ENCODE results near the gene MAP9. TPM values are rescaled to one million over a fixed set of nuclear protein-coding genes. Genes with fewer than 3 reads are reported as not detected.
"Not testable (repeated sequence)": the region's sequence is repeated elsewhere in the genome, so short reads cannot be mapped to it uniquely, and the experiment has no call there.

Gene MAP9
- polyA plus RNA-seq, 1 experiment: 13.9 TPM

DNA sequence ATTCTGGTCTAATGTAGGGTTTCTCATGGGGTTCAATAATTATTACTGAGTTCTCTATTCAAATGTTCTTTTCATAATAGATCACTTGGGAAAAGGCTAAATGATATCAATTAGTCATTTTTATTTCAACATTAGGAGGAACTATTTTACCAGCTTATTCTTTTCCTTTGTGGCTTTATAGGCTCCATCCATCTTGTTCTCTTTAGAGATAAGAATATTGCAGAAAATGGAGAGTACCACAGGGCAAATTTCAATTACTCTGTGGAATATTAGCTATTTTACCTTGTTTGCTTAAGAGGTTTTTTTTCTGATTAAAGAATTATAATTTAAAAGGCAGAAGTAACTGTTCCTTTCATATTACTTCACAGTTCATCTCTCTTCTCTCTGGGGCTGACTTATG lies 55.8 kb downstream of the MAP9 start:
- H3K27me3 ChIP-seq (ENCODE audit: control insufficient read depth, insufficient read depth, low read length): no peaks in the 10 kb centered on the region
- H3K4me3 ChIP-seq (ENCODE audit: low read depth, low read length): no peak overlapping the region
- H3K9me3 ChIP-seq (ENCODE audit: control insufficient read depth, insufficient read depth, low read length): no peaks in the 10 kb centered on the region
- no peak for TF ChIP-seq CTCF (IDR thresholded peaks at IDR 0.05; ENCODE audit: low read depth, low read length)
- no peak for DNase-seq (ENCODE audit: low read depth, low spot score)
- ChIA-PET CTCF (interaction anchor here (0.6 kb wide), 1 partner anchor 50 kb away, joined by 3 read pairs; no protein-coding TSS in a partner anchor), POLR2A (no interaction called here)
- no peak overlapping the region for H3K27ac ChIP-seq (ENCODE audit: low read depth, low read length)

DNA sequence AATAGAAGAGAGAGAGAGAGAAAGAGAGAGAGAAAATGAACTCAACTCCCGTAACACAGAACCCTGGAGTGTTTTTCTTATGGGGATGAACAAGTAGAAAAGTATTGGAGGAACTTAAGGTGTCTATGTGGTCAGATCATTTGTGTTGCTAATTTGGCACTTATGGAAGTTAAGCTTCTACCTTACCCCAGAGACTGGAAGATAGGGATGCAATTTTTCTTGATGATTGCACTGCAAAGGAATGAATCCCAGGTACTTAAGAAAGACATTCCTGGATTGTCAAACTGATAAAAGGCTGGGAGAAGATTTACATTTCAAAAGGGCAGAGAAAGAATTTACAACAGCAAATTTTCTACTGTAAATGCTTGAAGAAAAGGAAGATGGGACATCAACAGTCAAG lies 57.2 kb downstream of the MAP9 start:
- CTCF ChIA-PET: interaction anchor here (1.4 kb wide), 1 partner anchor 34 kb away, joined by 3 read pairs; no protein-coding TSS in a partner anchor

GRCh38 chr4:155312027-155312426 lies 64.7 kb downstream of the MAP9 start:
- DNase-seq (ENCODE audit: low read depth, low spot score); POLR2A ChIA-PET; H3K27ac ChIP-seq (ENCODE audit: low read depth, low read length); H3K4me3 ChIP-seq (ENCODE audit: low read depth, low read length); CTCF ChIA-PET; H3K27me3 ChIP-seq (ENCODE audit: control insufficient read depth, insufficient read depth, low read length); H3K9me3 ChIP-seq (ENCODE audit: control insufficient read depth, insufficient read depth, low read length): not testable (repeated sequence)

More for the DNA sequence above, 57.2 kb downstream of the MAP9 start:
- POLR2A ChIA-PET: no interaction called here
- H3K4me3 ChIP-seq (ENCODE audit: low read depth, low read length): no peak overlapping the region
- DNase-seq (ENCODE audit: low read depth, low spot score): no peak
- no peak overlapping the region for H3K27ac ChIP-seq (ENCODE audit: low read depth, low read length)
- no peaks in the 10 kb centered on the region for H3K9me3 ChIP-seq (ENCODE audit: control insufficient read depth, insufficient read depth, low read length)
- TF ChIP-seq CTCF (IDR thresholded peaks at IDR 0.05; ENCODE audit: low read depth, low read length): no peak
- no peaks in the 10 kb centered on the region for H3K27me3 ChIP-seq (ENCODE audit: control insufficient read depth, insufficient read depth, low read length)

DNA sequence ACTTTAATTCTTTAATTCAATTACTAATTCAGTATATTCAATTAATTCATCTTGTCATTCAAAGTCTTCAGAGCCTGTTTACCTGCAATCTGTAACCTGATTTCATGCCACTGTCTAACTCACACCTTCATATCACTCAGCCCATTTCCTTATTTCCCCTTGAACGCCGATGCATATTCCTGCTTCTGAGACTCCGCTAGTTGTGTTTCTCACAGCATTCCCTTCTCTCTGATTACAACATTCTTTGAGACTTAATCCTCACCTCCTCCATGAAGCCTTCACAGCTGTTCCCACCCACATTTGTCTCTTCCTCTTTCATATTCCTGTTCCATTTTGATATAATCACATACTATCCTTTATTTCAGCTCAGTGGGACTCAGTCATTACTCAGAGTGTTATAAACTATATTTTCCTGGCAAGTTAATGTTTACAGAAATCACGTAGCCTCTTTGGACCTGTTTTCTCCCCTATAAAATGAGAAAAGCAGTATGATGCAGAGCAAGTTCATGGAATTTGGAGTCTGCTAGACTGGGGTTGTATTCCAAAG lies 69.0 kb downstream of the MAP9 start:
- POLR2A ChIA-PET: no interaction called here
- no peak overlapping the region for H3K4me3 ChIP-seq (ENCODE audit: low read depth, low read length)
- no peak for DNase-seq (ENCODE audit: low read depth, low spot score)

GRCh38 chr4:155305619-155306018 lies 71.1 kb downstream of the MAP9 start:
- ChIA-PET CTCF (no interaction called here), POLR2A (no interaction called here)
- no peak for TF ChIP-seq CTCF (IDR thresholded peaks at IDR 0.05; ENCODE audit: low read depth, low read length)
- H3K27me3 ChIP-seq (ENCODE audit: control insufficient read depth, insufficient read depth, low read length): no peaks in the 10 kb centered on the region
- no peak overlapping the region for H3K27ac ChIP-seq (ENCODE audit: low read depth, low read length)
- H3K9me3 ChIP-seq (ENCODE audit: control insufficient read depth, insufficient read depth, low read length): no peaks in the 10 kb centered on the region
- DNase-seq (ENCODE audit: low read depth, low spot score): no peak
- H3K4me3 ChIP-seq (ENCODE audit: low read depth, low read length): no peak overlapping the region

More for the DNA sequence above, 69.0 kb downstream of the MAP9 start:
- Histone ChIP-seq H3K9me3 (ENCODE audit: control insufficient read depth, insufficient read depth, low read length) (no peaks in the 10 kb centered on the region), H3K27me3 (ENCODE audit: control insufficient read depth, insufficient read depth, low read length) (no peaks in the 10 kb centered on the region), H3K27ac (ENCODE audit: low read depth, low read length) (no peak overlapping the region)
- CTCF ChIA-PET: no interaction called here
- no peak for TF ChIP-seq CTCF (IDR thresholded peaks at IDR 0.05; ENCODE audit: low read depth, low read length)

- no peaks in the 10 kb centered on the region for H3K9me3 ChIP-seq (ENCODE audit: control insufficient read depth, insufficient read depth, low read length)
- TF ChIP-seq CTCF (IDR thresholded peaks at IDR 0.05; ENCODE audit: low read depth, low read length): no peak
- H3K27me3 ChIP-seq (ENCODE audit: control insufficient read depth, insufficient read depth, low read length): no peaks in the 10 kb centered on the region
- no peak for DNase-seq (ENCODE audit: low read depth, low spot score)
- CTCF ChIA-PET: no interaction called here
- POLR2A ChIA-PET: no interaction called here
- H3K4me3 ChIP-seq (ENCODE audit: low read depth, low read length): no peak overlapping the region
- no peak overlapping the region for H3K27ac ChIP-seq (ENCODE audit: low read depth, low read length)
Observed at GRCh38 chr4:155304375-155304774, 72.4 kb downstream of the MAP9 start.

Data from AG04450 (cell line).